ENCODE results near the gene GGT5.

GGT5 gene

GRCh38 chr22:24181996-24182899 lies 62.6 kb downstream of the GGT5 start:
- DNase-seq: no peak

DNA sequence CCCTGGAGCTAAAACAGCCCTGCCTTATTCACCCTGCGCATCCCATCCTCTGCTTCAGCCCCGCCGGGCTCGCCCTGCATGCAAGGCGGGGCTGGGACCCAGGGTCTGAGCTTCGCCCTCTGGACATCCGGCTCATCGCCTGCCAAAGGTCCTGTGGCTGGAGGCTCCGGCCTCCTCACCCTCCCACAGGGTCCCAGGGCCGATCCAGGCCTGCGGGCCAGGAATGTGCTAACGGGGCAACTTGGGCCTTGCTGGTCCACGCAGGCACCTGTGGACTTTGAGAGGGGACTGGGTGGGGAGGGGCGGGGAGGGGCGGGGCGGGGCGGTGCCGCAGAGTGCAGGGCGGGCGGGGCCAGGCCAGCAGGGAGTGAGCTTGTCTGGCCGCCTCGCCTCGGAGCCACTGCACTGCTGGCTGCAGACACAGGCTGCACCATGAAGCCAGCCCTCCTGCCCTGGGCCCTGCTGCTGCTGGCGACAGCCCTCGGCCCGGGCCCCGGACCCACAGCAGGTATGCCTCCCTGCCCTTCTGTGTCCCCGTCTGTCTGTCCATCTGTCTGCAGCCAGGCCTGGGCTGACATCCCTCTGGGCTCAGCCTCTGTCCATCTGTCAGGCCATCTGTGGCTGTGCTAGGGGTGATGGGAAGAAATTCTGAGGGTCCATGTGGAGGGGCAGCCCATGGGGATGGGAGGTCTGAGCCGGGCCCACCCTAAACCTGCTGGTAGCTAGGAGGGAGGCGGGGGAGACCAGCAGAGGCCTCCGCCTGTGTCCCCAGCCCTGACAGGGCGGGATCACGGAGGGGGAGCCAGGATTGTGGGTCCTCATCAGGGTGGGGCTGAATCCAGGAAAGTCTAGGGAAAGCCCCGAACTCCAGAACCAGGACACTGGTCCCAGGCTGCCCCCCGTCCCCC lies 63.5 kb downstream of the GGT5 start, which contains the start of gene SUSD2:
Gene SUSD2, plus strand, starts transcription at position 400 of the 908 bp plus-strand sequence. Its CDS starts 33 bp downstream, at position 433.
- no peak for DNase-seq

DNA sequence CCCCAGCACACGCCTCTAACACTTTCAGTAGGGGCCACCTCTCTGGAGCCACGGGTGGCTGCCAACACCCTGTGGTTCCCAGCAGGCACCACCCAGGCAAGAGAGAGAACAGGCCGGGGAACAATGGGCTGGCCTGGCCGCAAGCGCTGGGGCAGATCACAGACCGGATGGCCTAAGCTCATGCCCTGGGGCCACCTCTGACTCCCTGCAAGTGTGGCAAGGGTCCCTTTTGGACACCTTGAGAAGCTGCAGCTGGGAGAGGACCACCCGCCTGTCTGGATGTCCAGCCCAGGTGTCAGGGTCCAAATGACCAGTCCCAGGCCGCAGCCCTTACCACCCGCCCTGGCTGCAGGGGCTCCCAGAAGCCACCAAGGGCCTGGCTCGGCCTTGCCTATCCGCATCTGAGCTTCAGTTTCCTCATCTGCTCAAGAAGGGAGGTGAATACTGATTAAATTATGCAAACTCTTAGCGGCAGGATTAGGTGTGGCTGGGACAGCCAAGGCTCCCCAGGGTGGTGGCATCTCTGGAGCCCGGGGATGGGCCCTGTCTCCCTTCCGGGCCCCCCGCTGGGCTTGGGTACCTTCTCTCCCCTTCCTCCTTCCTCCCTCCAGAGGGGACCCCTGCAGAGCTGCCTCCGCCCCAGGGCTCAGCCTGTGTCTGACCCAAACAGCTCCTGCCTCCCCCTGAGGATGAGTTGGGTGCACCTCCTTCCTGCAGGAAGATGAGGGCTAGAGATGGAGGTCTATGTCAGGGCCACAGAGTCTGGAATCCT lies 64.4 kb downstream of the GGT5 start:
- no peak for DNase-seq

GRCh38 chr22:24179478-24180210 lies 65.2 kb downstream of the GGT5 start:
- DNase-seq: no peak

DNA sequence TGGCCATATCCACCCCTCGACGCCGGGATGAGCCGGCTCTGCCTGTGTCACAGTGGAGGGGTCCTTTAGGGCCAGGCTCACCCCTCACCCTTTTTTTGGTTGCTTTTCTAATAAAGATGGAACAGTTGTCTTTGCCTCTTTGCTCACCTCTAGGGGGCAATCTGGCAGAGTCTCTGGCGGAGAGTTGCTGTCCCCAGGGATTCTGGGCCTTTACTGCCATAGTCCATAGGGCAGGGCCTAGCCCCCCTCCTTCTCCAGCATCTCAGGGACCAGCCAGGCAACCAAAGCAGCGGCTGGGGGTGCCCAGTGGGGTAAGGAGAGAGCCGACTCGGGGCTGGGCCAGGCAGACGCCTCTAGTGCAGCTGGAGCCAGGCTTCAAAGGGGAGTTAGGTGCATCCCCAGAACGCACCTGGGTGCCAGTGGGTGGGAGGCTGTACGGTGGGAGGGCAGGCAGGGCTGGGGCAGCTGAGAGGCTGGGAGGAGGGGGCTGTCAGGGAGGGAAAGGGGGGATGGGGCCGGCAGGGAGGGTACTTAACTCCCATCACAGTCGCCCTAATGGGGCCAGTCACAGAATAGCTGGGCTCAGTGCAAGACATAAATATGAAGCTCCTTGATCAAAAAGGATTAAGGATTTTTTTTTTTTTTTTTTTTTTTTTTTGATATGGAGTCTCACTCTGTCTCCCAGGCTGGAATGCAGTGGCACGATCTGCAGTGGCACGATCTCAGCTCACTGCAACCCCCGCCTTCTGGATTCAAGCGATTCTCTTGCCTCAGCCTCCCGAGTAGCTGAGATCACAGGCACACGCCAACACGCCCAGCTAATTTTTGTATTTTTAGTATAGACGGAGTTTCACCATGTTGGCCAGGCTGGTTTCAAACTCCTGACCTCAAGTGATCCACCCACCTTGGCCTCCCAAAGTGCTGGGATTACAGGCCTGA lies 66.1 kb downstream of the GGT5 start:
- DNase-seq: peak; percentile 9 to 16

DNA sequence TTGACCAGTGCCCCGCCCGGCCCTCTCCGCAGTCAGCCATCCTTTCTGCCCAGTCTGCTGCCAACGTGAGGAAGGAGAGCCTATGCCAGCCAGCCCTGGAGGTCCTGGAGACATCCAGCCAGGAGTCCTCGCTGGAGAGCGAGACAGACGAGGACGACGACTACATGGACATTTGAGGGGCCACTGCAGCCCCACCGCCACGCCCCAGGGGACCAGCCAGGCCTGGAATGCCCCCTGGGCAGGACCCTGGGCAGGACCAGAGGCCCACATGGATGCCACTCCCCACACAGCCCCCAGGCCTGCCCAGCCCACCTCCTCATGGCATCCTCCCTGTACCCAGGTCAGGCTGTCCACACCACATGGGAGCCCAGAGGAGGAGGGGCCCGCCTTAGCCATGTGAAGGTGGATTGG lies 66.9 kb downstream of the GGT5 start:
- DNase-seq: no peak

- DNase-seq: no peak
These were observed 67.4 kb downstream of the GGT5 start for GRCh38 chr22:24177456-24177855.

DNA sequence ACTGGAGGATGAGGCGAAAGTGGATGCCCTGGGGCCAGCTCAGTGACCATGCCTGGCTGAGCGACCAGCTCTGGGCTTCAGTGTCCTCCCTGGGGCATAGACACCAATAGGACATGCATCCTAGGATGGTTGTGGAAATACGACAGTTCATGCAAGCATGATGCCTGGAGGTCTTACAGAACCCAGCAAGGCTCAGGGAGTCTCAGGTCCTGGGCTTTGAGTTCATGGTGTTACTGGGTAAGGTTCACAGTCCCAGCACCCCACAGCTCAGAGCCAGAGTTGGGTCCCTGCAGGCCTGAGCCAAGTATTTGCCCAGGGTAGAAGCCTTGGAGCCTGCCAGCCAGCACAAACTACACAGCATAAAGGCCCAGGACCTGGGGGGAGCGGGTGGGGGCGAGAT lies 67.8 kb downstream of the GGT5 start:
- DNase-seq: no peak

DNA sequence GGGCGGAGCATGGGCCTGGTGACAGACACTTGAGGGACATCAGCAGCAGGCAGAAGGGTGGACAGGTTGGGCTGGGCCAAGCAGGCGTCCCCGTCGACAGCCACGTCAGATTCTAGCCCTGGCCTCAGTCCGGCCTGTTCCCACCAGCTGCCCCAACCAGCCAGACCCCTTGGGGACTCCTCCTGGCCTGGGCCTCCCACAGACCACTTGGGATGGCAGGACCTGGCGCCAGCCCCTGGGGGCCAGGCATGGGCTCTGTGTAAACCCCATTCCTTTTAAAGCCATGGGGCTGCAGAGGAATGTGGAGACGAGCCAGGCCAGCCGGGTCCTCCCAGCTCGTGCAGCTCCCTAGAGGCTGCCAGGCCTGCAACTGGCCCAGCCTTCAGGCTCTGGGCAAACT lies 68.3 kb downstream of the GGT5 start:
- no peak for DNase-seq

GRCh38 chr22:24176040-24176439 lies 68.8 kb downstream of the GGT5 start:
- no peak for DNase-seq

DNA sequence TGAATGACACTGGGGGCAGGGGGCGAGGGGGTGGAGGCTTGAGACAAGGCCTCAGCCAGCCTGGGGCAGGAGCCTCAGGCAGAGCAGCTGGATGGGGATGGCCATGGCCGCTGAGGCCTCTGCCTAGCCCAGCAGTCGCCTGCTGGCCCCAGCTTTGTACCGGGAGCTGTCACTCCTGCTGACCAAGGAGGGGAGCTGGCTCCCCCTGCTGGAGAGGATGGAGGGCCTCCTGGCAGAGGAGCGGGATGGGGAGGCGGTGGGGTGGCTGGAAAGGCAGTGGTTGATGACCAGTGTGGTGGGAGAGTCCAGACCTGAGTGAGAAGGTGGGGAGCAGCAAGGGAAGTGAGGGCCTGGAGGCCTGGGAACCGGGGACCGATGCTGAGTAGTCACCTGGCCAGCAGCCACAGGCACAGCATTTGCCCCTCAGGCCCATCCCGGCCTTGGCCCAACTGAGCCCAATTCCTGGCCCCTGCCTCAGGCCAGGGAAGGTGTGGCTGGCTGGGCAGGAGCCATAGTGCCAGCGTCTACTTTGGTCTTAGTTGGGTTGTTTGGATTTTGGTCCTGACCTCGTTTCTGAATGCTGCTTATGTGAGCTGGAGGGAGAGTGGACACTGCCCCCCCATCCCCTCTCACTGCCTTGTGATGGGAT lies 69.6 kb downstream of the GGT5 start:
- DNase-seq: peak; percentile 36 to 43

GRCh38 chr22:24171822-24172221 lies 73.1 kb downstream of the GGT5 start:
- DNase-seq: no peak

GRCh38 chr22:24170632-24171031 lies 74.2 kb downstream of the GGT5 start:
- DNase-seq: no peak

DNA sequence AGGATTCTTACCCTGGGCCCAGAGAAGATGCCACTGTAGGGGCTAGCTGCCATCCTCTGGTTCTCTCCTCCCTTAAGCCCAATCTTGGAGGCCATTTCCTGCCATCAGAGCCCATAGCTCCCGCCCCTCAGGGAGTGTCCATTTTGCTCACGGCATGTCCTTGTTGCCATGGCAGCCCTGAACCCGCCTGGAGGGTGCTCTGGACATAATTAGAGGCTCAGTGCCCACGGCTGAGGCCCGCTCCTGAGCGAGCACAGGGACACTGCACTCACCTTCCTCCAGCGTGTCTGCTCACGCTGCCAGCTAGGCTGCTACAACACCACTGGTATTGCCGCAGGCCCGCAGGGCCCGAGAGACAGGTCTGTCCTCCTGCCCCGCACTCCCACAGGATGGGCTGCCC lies 74.7 kb downstream of the GGT5 start:
- no peak for DNase-seq

Data from Kasumi-1 (cell line).